ENCODE results near the gene THUMPD3.

DNA sequence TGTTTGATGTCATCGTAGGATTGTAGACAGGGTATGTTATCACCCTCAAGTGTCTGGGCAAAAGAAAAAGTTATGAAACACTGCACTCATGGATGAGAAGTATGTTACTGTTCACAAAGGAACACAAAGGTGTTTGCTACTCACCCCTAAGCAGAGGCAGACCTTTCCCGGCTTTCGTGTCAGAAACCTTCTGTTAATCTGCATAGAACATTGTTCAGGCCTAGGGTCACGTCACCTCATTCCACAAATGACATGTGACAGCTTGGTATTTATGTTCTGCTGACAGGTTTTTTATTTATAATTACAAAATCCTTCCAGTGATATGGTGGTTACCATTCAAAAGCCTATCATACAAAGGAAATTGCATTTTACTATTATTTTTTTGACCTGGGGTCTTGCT is 16.5 kb downstream of the THUMPD3 start:
- no peak for TF ChIP-seq POLR2A (IDR thresholded peaks at IDR 0.05; ENCODE audit: extremely low read depth, insufficient read length)
- TF ChIP-seq, protein P1, sequence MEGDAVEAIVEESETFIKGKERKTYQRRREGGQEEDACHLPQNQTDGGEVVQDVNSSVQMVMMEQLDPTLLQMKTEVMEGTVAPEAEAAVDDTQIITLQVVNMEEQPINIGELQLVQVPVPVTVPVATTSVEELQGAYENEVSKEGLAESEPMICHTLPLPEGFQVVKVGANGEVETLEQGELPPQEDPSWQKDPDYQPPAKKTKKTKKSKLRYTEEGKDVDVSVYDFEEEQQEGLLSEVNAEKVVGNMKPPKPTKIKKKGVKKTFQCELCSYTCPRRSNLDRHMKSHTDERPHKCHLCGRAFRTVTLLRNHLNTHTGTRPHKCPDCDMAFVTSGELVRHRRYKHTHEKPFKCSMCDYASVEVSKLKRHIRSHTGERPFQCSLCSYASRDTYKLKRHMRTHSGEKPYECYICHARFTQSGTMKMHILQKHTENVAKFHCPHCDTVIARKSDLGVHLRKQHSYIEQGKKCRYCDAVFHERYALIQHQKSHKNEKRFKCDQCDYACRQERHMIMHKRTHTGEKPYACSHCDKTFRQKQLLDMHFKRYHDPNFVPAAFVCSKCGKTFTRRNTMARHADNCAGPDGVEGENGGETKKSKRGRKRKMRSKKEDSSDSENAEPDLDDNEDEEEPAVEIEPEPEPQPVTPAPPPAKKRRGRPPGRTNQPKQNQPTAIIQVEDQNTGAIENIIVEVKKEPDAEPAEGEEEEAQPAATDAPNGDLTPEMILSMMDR (IDR thresholded peaks at IDR 0.05; ENCODE audit: low read depth, low read length): no peak
